GM21526 (cell line): ENCODE data around the gene TAP2.

Source experiments
- ATAC-seq: cut with Tn5 transposase; IDR thresholded peaks from one replicate; pipeline ENCODE4 v1.9.1; 2021; ENCODE audit warnings: moderate library complexity; ENCODE audit not compliant: unreplicated experiment, low FRiP score

Gene TAP2

DNA sequence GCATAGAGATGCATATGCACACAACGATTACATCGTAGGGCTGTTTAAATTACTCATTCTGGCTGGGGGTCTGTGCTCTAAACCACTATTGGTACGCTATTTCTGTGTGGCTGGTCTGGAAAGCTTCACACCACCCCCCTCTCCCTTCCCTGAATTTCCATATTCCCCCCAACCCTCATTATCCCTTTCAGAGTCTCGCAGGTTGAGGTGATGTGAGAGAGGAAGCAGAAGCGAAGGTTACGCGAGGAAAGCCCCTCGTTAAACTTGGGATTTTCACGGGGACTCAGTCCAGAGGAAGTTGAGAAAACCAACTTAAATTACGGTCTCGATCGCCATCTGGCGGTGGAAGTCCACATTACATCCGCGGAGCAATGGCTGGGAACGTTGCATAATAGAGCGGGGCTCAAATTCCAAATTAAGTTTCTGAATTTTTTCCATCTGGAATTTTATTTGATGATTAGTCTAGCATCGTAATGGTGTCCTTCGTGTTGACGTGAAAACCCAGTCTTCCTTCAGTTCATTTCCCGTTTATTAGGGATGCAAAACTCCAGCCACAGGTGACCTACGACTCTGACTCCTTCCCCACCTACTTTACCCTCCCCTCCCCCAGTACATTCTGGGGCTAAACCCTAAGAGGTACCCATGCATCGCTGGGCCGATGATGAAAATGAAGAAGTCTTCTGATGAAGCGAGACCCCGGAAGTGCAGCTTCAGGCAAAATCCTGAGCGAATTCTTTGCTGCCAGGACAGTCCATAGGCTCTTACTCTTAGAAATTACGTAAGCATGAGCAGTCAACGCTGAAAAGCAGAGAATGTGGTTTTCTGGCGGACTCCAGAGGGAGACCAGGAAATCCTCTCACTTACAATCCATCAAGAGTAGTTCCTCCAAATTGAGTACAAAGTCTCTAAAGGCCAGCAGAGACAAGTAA, 41.4 kb downstream of the TAP2 start:
- no peak for ATAC-seq

DNA sequence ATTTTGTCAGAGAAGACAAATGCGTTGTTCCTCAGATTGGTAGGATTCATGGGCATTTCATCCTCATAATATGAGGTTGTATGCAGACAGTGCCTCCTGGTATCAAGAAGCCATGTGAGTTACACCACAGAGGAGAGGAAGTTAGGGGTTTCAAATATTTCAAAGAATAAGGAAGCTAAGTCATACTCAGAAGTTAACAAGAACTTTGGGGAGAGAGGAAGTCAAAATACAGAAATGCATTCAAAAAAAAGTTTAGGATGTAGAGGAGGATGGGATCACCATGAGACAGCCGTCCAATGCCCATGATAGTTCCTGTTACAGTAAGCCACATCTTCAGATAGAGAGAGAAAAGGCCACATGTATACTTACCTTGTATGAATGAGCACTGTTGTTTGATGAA, 44.0 kb downstream of the TAP2 start:
- ATAC-seq, result no peak

DNA sequence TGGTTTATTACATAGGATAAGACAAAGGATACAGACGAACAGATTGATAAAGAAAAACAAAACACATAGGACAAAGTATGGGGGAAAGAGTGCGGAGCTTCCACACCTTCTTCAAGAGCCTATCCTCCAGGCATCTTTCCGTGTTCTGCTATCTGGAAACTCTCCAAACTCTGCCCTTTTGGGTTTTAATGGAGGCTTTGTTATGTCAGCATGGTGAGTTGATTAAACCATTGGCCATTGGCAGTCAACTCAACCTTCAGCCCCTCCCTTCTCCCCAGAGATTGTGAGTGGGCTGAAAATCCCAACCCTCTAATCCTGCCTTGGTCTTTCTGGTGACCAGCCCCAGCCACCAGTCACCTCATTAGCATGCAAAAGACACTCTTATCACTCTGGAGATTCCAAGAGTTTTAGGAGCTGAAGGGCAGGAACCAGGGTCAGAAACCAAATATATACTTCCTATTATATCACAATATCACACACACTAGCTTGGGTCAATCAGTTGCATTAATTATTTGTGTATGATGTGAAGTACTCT, 45.6 kb downstream of the TAP2 start:
- no peak for ATAC-seq

DNA sequence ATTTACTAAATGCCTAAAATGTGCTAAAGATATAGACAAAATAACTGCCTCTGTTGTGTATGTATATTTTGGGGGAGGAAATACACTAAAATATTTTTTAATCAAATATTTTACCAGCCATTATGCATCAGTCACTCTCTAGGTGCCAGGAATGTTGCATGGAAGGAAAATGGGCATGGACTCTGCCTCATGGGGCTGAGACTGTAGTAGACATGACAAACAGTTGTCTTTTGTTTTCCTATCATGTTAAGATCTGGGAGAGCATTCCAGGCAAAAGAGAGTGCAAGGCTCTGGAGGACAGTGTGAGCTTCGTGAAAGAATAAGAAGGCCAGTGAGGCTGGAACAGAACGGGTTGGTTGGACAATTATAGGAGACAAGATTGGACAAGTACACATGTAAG, 48.2 kb downstream of the TAP2 start:
- ATAC-seq, result no peak
